Inflammatory macrophage treated with lipopolysaccharide for 1 hour (primary cell): ENCODE data around the gene PCSK6.

Source experiments
- DNase-seq, 2 donors: peaks; one replicate each; pipeline ENCODE4 v3.0.0-alpha.2; 2020 to 2022

The PCSK6 gene

DNA sequence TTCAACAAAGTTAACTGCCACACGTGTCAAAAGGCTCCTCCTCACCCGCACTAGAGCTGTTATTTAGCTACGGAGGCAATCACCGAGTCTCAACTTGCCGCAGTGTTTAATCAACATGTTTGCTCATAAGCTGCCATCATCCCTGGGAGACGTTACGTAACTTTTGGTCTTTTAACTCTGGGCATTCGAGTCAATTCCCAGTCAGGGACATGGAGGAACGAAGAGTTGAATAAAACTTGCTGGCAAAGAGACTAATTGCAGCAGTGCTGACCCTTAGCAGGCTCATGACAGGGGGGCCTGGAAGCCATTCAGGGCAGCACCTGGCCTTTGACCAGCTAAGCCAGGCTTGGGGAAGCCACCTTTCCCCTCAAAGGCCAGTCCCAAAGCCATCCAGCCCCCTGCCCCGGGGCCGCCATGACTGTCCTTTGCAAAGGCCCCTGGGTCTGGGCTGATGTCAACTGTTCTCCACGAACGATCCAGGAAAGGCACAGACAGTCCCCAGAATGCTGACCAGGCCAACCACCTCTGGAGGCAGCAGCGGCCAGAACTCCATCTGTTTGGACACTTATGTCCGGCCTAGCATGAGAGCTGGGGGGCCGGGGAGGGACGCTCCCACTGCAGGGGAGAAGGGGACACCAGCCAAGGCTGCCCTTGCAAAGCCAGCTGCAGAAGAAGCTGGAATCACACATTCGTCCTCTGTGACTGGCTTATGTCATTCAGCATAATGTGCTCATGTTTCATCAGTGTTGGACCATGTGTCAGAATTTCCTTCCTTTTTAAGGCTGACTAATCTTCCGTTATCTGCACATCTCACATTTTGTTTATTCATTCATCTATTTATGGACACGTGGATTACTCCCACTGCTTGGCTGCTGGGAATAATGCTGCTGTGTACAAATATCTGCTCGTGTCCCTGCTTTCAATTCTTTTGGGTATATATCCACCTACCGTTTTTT, 43.7 kb downstream of the PCSK6 start:
- peak; percentile 78 to 88 for DNase-seq

DNA sequence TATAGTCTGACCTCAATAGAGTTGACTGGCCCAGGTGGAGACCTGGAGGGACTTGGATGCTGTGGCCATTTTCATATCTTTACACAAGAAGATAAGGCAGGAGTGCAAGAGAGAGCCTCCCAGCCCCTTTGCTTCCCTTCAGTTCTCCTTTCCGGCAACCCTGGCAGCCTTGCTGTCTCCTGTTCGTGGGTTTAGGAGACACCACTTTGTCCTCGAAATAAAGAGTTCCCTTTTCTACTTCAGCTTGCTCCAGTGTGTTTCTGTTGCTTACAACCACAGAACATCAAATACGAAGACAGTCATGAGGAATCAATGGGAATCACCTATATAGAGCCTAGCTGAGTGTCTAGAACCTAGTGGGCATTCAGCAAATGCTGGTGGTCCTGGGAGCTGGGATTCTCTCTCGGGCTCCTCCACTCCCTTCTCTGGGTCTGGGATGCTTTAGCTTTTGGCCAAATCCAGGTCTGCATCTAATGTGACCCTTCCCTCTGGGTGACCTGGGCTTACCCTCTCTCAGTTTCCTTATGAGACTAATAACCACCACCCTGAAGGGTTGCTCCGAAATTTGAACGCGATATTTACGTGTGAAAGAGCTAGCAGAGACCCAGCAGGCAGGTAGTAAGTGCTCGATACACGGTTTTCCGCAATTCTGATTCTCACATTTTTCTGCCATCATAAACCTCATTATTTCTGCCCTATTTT, 44.5 kb downstream of the PCSK6 start:
- DNase-seq: no peak

DNA sequence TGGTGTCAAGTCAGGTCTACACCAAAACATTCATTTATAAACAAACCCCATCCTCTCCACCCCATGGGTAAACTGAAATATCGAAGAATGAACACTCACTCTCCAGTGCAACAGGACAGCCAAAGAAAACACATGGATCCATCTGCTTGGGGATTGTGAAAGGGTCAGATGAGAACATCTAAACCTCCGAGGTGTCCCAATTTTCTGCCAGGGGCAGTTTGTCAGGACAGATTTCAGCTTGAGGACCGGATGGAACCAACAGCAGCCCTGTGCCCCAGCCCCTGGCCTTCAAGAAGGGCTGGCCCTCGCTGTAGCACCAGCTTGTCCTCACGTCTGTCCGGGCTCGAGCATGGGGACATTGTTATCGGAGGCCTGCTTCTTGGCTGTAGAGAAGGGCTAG, 45.5 kb downstream of the PCSK6 start:
- DNase-seq: no peak

DNA sequence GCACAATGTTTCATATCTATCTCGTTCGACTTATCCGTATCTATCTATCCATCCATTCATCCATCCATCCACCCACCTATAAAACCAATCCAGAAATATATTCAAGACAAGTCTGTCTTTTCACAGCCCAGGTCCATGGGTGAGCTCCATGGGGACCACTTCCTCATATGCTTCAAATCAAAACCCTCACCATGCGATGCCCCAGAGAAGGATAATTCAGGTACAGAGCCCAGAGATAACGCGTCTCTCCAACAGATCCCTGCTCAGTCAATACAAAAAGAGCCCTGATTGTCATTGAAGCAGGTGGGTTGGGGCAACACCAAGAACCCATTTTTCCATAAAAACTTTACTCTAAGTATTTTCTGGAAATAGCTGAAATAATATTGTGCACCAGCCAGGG, 47.2 kb downstream of the PCSK6 start:
- DNase-seq: no peak

DNA sequence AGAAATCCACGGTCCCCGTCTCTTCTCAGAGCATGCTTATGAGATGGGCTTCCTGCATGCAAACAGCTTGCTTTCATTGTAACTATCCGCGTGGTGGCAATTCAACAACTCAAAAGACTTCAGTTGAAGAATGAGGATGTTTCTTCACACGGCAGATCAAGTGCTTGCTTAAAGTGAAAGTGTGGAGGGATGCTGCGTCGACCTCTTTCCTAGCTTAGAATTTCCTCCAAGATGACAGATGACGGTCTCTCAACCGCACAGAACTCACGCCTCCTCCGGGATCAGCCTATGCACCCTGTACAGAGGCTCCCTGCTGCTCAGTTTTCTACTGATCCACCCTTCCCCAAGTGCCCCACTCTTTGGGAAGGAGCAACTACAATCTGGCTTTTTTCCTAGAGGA, 47.8 kb downstream of the PCSK6 start:
- peak; percentile 13 to 39 for DNase-seq

DNA sequence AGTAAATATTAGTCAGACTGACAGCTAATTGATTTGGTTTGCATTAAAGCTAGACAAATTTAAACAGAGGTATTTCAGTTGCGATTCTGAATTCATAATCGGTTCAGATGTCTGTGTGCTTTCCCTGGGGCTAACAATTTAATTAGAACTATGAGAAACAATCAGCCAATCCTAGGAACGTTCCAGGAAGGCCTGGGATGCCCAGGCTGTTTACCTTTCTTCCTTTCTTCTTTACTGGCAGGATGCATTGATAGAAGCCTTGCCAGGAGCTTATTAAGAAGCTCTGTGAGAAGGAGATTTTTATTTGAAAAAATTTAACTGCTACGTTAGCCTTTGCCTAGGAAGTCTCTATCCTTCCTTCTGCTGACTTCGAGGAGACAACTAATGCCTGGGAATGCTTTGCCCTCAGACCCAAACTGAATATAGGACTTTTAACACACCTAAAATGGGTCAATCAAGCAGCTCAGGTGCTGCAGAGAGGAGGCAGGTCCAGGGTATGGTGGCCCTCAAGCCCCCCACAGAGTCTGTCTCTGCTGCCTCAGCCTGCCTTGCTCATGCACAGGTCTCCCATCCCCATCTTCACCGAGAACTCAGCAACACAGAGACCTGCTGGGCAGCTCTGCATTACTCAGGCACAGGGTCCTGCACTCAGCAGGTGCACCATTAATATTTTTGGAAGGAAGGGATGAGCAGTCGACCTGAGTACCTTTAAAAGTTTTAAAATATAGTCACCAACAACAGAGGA, 48.5 kb downstream of the PCSK6 start:
- no peak for DNase-seq

DNA sequence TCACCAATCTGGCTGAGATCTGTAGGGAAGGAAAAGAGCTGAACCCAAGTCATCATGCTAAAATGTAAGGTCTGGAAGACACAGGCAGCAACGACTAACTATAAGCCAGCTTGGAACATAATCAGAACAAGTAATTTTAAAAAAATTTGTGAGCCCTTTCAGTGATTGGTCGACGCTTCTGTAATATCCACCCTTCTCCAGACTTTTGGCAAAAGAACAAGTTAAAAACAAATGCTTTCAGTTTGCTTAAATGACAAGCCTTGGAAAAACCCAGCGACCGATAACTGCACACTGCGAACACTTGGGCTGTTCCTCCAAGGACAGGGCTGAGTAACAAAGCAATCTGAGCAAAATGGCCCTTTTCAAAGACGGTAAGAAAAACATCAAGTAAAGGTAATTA, 49.6 kb downstream of the PCSK6 start:
- DNase-seq: no peak

DNA sequence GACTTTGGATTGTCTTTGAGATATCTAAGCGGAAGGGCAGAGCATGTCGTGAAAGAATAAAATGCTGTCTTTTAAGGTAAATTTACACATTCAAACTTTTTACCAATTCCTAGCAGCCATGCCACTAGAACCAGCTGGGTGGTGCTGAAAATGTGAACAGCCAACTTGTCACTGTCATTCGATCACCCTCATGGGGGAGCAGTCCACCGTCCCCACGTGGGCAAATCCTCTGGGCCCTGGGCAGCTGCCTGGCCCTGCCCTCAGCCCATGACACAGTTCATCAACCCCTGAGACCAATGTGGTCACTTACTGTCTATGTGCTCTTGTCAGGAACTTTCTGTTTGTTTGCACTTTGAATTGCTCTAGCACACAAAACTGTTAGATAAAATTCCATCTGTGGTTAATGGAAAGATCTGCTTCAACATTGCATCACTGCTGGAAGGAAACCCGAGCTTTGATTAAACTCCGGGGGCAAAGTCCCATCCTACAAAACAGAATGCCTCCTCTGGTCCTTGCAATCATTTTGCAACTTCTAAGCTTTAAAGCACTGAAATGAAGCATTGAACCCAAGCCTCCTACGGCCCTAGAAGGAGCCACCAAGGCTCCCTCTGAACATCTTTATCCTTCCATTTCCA, 50.1 kb downstream of the PCSK6 start:
- no peak for DNase-seq

DNA sequence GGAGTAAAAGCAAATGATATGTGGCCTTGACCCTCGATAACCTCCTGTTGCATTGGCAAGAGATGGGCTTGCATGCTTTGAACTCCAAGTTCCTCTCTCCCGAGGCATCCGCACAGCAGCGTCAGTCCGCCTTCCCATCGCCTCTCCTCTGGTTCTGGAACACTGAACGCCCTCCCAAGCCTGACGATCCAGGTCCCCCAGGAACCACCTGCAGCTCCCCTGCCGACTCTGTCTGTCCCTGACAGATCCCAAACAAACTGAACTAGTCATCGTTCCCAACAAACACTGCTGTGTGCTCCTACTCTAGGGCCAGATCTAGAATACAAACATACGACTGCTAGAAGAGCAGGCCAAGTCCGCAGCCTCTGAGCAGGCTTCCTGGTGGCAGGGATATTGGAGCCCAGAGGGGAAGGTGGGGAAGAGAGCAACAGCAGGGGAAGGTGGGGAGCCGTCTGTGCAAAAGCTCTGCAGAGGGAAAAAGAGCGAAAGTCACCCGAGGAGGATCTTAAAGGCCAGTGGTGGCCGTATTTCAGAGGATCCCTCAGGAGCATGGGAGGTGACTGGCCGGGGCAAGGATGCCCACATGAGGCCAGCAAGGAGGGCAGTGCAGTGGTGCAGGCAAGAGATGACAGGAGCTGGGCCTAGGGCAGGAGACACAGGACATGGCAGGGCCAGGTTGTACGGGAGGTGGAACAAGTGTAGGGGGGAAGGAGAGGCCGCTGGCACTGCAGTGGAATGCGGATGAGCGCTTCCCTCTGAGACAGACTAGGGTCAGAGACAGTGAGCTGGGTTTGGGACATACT, 50.8 kb downstream of the PCSK6 start:
- DNase-seq: no peak

DNA sequence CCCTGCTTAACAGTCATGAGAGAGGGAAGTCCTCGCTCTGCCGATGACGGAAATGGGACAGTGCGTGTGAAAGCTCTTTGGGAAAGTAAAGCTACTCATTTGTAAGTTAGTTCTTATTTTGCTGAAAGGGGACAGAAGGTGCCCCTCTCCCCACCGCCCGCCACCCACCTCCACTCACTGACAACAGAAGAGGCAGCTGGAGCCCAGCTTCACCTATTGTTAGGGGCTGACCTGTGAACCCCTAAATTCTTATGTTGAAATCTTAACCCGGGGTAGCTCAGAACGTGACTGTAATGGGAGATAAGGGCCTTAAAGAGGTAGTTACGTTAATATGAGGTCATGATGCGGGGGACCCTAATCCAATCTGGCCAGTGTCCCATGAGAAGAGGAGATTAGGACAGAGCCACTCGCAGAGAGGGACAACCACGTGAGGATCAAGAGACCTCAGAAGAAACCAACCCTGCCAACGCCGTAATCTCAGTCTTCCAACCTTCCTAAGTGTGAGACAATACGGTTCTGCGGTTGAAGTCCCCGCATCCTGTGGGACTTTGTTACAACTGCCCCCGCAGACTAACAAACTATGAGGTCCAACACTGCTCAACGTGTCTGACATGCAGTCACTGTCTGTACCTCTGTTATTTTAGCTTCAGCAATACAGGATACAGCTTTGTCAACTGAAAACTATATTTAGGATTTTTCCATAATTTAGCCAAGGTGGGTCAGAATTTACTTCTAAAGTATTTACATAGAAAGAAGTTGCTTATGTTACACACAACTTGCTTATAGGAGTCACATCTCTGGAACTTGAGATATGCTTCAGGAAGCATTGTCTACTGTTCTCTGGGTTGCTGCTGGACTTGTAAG, 51.7 kb downstream of the PCSK6 start:
- no peak for DNase-seq

DNA sequence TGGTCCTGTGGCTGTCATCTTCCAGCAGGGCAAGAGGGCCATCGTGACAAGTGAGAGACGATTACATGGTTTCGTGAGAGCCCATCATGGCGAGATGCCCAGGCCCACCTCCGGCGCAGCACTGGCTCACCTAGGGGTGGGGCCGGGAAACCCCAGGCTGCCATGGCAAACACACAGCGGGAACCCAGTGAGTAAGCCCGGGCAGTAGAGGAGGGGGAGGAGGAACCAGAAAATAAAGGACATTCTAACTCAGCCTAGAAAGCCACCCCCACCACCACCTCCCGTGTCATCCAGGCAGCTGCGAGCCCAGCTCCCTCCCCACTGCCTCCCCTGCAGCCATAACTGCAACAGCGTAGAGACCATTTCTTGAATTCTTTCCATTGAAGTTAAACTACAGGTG, 52.3 kb downstream of the PCSK6 start:
- DNase-seq: no peak

DNA sequence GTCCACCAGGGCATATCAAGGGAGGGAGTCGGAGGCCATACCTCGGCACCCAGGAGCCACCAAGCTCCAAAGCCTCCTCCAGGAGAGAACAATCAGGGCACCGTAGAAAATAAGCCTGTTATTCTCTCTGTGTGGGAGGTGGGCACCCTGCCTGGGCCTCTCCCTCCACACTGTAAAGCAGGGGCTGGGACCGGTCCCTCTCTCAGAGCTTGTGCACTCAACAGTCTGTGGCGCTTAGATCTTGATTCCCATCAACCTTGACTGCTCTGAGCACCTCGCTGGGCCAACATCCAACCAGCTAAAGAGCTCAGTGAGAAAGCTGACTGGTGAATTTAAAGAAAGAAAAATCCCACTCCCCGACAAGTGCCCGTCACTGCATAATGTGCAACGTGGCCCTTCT, 53.0 kb downstream of the PCSK6 start:
- DNase-seq: no peak

DNA sequence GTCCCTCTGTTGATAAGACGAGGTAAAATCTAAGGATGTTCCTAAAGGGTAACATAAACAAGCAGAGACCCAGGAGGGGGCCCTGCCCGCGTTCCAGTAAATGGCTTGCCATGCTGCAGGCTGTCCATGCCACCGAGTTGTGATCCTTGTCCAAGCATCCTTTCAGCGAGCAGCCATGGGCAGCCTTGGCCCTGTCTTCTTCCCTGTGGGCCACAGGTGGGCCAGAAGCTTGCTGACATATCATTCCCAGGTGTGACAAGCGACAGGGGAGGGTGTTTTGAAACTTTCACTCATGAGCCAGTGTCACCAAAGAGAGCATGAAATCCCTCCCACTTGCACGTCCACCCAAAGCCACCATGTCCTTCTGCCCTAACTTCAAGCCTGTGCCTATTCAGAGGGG, 53.7 kb downstream of the PCSK6 start:
- DNase-seq: no peak

DNA sequence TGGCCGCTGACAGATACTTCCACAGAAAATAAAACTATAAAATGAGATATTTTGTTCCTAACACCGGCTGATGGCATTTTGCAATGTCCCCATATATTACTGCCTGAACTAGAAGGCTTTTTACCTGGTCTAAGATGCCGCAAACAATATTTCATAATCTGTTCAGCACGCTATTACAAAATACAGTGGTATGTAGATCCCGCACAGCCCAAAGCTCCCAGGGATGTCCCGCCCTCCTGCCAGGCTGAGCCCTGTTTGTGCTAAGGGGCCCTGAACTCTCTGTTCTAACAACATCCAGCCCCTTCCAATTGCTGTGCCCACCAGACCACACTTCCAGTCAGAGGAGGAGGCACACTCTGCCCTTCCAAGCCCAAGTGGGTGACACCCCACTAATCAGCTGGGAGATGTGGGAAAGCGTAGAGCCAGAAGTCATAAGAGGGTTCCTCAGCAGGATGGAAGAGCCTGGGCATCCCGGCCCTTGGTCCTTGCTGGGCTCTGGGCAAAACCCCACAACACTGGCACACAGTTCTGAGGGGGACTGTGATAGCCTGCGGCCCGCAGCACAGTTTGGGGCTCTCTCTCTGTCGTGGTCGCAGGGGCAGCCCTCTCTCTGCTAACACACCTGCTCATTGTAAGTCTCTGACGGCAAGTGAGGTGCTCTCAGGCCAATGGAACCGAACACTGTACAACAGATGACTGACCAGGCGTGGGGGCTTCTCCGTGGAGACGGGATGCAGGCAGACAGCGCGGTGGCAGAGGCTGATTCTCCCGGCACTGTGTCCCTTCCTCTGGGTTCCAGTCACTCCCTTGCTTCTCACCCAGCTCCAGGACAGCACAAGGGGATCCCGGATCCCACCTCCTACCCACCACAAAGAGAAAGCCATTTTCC, 55.2 kb downstream of the PCSK6 start:
- DNase-seq: no peak

DNA sequence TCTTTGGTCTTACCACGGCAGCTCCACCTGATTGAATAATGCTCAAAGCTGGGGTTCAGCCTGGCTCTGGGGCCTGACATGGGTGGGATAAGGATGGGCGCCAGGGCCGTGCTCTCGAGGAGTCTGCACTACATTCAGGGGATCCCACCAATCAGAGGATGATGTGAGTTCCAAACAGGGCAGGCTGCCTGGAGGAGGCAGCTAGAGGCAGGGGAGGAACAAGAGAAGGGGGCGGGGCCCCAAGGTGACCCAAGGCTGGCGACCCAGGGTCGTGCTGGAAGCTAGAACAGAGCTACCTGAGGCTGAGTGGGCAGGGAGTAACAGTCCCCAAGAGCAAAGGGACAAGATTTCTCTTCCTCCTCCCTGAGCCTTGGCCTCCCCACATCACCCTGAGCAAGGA, 56.1 kb downstream of the PCSK6 start:
- DNase-seq: no peak

DNA sequence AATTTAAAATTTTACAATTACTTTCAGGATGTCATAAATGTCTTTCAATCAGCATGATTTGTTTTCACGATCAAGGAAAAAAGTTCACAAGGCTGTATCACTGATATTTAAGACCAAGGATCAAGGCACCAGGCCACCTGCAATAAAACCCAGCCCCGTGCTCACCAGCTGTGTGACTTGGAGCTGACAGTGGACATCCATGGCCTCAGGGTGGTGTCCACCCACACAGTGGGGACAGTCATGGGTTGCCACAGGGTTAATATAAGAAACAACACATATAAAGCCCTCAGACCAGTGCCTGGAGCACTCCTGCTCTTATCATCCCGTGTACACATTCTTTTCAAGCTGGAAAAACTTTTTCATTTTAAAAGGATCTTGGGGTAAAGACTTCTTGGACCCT, 56.5 kb downstream of the PCSK6 start:
- DNase-seq: no peak

DNA sequence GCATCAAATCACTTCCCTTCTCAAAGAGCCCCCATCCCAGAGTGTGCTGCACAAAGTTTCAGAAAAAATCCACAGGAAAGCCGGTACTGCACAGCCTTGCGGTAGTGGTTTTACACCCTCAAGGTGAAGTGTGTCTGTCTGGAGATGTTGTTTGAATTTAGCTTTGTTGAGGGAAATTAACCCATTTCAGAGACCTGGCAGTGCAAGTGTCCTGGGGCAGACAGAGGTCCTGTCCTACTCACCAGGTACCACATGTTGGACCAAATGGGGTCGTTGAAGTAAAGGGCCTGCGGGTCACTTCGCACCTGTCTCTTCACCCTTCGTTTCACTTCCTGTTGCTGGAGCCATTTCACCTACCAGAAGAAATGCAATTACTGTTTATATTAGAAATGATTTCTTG, 57.8 kb downstream of the PCSK6 start:
- no peak for DNase-seq

DNA sequence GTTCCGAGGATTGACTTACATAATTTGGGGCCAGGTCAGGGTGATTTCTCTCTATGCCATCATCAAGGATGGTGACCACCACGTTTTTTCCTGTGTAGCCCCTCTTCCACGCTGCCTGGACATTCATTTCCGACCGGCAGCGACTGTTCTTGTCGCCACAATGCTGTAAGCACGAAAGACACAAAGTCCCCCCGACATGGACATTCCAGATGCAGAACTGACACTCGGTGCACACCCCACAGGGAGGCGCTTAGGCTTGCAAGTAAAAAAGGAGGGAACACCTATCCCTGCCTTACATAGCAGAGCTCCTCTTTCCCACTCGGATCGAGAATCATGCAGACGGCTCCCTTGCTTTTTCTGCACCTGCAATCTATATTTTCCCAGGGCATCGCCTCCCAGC, 58.2 kb downstream of the PCSK6 start:
- DNase-seq: no peak

DNA sequence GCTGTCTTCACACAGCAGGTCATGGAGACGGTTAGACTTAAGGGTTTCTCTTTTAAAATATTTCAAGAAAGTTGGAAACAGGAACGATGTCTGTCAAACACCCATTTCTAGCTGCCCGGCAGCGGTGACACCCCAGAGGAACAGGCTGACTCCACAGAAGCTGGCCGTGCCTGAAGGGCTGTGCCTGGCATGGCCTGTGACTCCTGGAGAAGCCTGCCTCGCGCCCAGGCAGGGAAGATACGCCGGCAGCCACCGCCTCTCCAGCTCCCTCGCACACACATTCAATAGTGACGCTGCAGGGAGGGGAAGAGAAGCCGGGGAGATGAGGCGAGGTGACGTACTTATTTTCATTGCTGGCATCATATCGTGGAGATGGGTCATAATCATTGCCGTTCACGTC, 59.9 kb downstream of the PCSK6 start:
- DNase-seq: no peak

DNA sequence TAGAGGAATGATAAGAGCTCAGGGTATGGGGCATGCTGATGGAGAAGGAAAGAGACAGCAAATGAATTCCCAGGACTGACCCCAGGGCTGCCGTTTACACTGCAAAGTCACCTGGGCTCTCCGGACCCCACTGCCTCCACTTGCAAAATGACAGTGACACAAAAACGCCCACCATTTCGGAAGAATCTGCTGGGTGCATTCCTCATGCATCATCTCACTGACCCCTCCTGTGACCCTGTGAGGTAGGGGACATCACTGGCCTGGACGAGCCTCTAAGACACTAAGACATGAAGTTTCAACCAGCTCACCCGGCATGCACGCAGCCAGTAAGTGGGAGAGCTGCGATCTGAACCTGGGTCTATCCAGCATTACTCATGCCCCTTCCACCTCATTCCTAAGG, 60.3 kb downstream of the PCSK6 start:
- DNase-seq: no peak
